ENCODE results near the gene NHERF1. TPM values are rescaled to one million over a fixed set of nuclear protein-coding genes. Genes with fewer than 3 reads are reported as not detected.

The NHERF1 gene
- total and polyA plus RNA-seq, 2 of the 13 experiments (the other 11 are each of a cell fraction or from before 2014, with no cell fraction given) = 169 to 269 TPM

DNA sequence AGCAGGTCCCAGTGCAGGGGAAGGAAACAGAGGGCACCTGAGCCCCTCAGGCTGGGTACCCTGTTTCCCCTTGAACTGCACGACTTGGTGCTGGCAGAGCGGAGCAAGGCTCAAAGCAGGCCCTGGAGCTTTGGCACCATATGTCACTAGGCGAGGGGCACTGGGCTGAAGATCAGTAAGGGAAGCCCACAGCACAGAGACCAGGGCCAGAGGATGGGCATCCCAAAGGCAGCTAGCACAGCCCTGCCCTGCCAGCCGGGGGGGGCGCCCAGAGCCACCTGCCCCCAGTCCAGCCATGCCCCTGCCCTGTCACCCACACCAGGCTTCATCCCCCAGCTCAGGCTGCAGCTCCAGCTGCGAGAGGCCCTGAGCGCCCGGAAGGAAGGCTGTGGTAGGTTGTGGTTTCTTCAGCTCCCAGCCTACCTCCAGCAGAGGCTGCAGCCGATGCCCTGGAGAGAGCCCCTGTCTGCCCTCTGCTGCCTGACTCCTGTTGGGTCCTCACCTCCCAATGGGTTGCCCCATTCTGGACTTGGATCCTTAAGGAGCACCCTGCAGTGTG lies 10.9 kb downstream of the NHERF1 start (continued):
- TF ChIP-seq ZNF496 (CRISPR knock-in tag; IDR thresholded peaks at IDR 0.05; ENCODE audit: insufficient replicate concordance) = no peak
- no peak for TF ChIP-seq TGIF2 (CRISPR knock-in tag; IDR thresholded peaks at IDR 0.05)
- TF ChIP-seq, protein P1, sequence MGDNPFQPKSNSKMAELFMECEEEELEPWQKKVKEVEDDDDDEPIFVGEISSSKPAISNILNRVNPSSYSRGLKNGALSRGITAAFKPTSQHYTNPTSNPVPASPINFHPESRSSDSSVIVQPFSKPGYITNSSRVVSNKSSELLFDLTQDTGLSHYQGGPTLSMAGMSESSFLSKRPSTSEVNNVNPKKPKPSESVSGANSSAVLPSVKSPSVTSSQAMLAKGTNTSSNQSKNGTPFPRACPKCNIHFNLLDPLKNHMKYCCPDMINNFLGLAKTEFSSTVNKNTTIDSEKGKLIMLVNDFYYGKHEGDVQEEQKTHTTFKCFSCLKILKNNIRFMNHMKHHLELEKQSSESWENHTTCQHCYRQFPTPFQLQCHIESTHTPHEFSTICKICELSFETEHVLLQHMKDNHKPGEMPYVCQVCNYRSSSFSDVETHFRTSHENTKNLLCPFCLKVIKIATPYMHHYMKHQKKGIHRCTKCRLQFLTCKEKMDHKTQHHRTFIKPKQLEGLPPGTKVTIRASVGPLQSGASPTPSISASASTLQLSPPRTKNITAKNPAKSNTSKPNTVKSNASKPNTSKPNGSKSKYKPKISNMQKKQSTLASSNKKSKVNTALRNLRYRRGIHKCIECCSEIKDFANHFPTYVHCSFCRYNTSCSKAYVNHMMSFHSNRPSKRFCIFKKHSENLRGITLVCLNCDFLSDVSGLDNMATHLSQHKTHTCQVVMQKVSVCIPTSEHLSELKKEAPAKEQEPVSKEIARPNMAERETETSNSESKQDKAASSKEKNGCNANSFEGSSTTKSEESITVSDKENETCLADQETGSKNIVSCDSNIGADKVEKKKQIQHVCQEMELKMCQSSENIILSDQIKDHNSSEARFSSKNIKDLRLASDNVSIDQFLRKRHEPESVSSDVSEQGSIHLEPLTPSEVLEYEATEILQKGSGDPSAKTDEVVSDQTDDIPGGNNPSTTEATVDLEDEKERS (CRISPR knock-in tag; IDR thresholded peaks at IDR 0.05) = no peak
- no peak; the same call in 1 of the 2 replicates for TF ChIP-seq SSRP1 (CRISPR knock-in tag; IDR thresholded peaks at IDR 0.05)
- no peak for TF ChIP-seq NR2F1 (CRISPR knock-in tag; IDR thresholded peaks at IDR 0.05)
- peak; percentile 37 for TF ChIP-seq ZNF768 (CRISPR knock-in tag; IDR thresholded peaks at IDR 0.05)
- TF ChIP-seq ZNF784 (CRISPR knock-in tag; IDR thresholded peaks at IDR 0.05; ENCODE audit: borderline replicate concordance) = no peak
- no peak for TF ChIP-seq ZFP36L1 (CRISPR knock-in tag; IDR thresholded peaks at IDR 0.05)
- no peak for TF ChIP-seq NFRKB (IDR thresholded peaks at IDR 0.05)
- TF ChIP-seq ZFP90 (CRISPR knock-in tag; IDR thresholded peaks at IDR 0.05; ENCODE audit: borderline replicate concordance) = no peak
- TF ChIP-seq MXD1 (CRISPR knock-in tag; IDR thresholded peaks at IDR 0.05) = 0 out of 2 replicates have a peak, but pooled peaks have one; percentile 23
- no peak for TF ChIP-seq SCMH1 (CRISPR knock-in tag; IDR thresholded peaks at IDR 0.05; ENCODE audit: borderline replicate concordance)
- TF ChIP-seq ZNF569 (CRISPR knock-in tag; IDR thresholded peaks at IDR 0.05; ENCODE audit: borderline replicate concordance) = no peak
- no peak for TF ChIP-seq SIX1 (CRISPR knock-in tag; IDR thresholded peaks at IDR 0.05; ENCODE audit: borderline replicate concordance)
- no peak for TF ChIP-seq ERF (CRISPR knock-in tag; IDR thresholded peaks at IDR 0.05)
- TF ChIP-seq NAIF1 (CRISPR knock-in tag; IDR thresholded peaks at IDR 0.05; ENCODE audit: borderline replicate concordance) = no peak
- TF ChIP-seq, protein P2, sequence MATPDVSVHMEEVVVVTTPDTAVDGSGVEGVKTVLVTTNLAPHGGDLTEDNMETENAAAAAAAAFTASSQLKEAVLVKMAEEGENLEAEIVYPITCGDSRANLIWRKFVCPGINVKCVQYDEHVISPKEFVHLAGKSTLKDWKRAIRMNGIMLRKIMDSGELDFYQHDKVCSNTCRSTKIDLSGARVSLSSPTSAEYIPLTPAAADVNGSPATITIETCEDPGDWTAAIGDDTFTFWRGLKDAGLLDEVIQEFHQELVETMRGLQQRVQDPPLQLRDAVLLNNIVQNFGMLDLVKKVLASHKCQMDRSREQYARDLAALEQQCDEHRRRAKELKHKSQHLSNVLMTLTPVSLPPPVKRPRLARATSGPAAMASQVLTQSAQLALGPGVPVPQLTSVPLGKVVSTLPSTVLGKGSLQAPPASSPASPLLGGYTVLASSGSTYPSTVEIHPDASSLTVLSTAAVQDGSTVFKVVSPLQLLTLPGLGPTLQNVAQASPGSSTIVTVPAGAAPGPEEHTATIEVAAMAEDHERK (CRISPR knock-in tag; IDR thresholded peaks at IDR 0.05; ENCODE audit: low read depth) = no peak
- TF ChIP-seq, protein P3, sequence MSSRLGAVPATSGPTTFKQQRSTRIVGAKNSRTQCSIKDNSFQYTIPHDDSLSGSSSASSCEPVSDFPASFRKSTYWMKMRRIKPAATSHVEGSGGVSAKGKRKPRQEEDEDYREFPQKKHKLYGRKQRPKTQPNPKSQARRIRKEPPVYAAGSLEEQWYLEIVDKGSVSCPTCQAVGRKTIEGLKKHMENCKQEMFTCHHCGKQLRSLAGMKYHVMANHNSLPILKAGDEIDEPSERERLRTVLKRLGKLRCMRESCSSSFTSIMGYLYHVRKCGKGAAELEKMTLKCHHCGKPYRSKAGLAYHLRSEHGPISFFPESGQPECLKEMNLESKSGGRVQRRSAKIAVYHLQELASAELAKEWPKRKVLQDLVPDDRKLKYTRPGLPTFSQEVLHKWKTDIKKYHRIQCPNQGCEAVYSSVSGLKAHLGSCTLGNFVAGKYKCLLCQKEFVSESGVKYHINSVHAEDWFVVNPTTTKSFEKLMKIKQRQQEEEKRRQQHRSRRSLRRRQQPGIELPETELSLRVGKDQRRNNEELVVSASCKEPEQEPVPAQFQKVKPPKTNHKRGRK (CRISPR knock-in tag; IDR thresholded peaks at IDR 0.05) = no peak
- TF ChIP-seq ZFP62 (CRISPR knock-in tag; IDR thresholded peaks at IDR 0.05) = no peak
- no peak; the same call in 1 of the 2 replicates for TF ChIP-seq ZNF484 (CRISPR knock-in tag; IDR thresholded peaks at IDR 0.05; ENCODE audit: borderline replicate concordance, low read depth)
- TF ChIP-seq, protein P4, sequence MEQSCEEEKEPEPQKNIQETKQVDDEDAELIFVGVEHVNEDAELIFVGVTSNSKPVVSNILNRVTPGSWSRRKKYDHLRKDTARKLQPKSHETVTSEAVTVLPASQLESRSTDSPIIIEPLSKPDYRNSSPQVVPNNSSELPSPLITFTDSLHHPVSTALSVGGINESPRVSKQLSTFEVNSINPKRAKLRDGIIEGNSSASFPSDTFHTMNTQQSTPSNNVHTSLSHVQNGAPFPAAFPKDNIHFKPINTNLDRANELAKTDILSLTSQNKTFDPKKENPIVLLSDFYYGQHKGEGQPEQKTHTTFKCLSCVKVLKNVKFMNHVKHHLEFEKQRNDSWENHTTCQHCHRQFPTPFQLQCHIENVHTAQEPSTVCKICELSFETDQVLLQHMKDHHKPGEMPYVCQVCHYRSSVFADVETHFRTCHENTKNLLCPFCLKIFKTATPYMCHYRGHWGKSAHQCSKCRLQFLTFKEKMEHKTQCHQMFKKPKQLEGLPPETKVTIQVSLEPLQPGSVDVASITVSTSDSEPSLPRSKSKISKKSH (CRISPR knock-in tag; IDR thresholded peaks at IDR 0.05; ENCODE audit: borderline replicate concordance) = 0 out of 2 replicates have a peak, but pooled peaks have one; percentile 14
